GM12892 (cell line): ENCODE measurements around the gene TAAR9.

Experiments
- POLR2A ChIP-seq: IDR thresholded peaks from 2 replicates; pipeline ENCODE4 v1.6.1; 2011; ENCODE audit warnings: low read depth, low read length, control low read depth
- TAF1 ChIP-seq: IDR thresholded peaks from 2 replicates; pipeline ENCODE4 v1.6.1; 2011; ENCODE audit warnings: low read depth, mild to moderate bottlenecking, control low read depth, low read length, borderline replicate concordance

- no peak for TF ChIP-seq TAF1
- TF ChIP-seq POLR2A, result no peak
Observed at GRCh38 chr6:132569170-132569569, 31.1 kb downstream of the TAAR9 start.
